Panc1 (cell line): ENCODE results near the gene ATRNL1. TPM values are rescaled to one million over a fixed set of nuclear protein-coding genes. Genes with fewer than 3 reads are reported as not detected.
"Not testable (repeated sequence)": the region's sequence is repeated elsewhere in the genome, so short reads cannot be mapped to it uniquely, and the experiment has no call there.

Experiments used
- ATAC-seq: fragments of 200-7000 bp; cut with Tn5 transposase; 2 replicates; pipeline ENCODE4 v1.9.1; 2020; ENCODE audit warnings: mild to moderate bottlenecking, moderate library complexity
- BruUV-seq: library from RNA; stranded (reverse); fragments of 400-500 nt; replicated peaks from 2 replicates; lab custom pipeline; 2021; lab: Mats Ljungman, UMichigan
- CTCF ChIA-PET: fragments of 300-600 bp; sonication (Branson Sonifier 250); formaldehyde crosslinking; loops from one replicate; lab custom pipeline; 2022; ENCODE audit warnings: antibody characterized with exemption; lab: Charles Lee
- POLR2A ChIA-PET: fragments of 300-600 bp; sonication (Branson Sonifier 250); formaldehyde crosslinking; loops from one replicate; lab custom pipeline; 2022; ENCODE audit warnings: antibody characterized with exemption; lab: Charles Lee
- DNase-seq: peaks from one replicate; pipeline ENCODE4 v3.0.0-alpha.2; 2010; ENCODE audit warnings: low read depth, low spot score
- H3K27ac ChIP-seq: 2 replicates; pipeline ENCODE4 v1.5.1; 2011; ENCODE audit warnings: mild to moderate bottlenecking, low read length, inconsistent platforms
- H3K27me3 ChIP-seq: fragments of 200-500 bp; sonication (Bioruptor generic); 2 replicates; pipeline ENCODE4 v1.6.0; 2014; ENCODE audit warnings: low read length, inconsistent platforms; ENCODE audit not compliant: control insufficient read depth, insufficient read depth
- H3K36me3 ChIP-seq: fragments of 200-500 bp; sonication (Bioruptor generic); 2 replicates; pipeline ENCODE4 v1.5.1; 2014; ENCODE audit warnings: inconsistent platforms, mild to moderate bottlenecking, low read length, moderate library complexity; ENCODE audit not compliant: control insufficient read depth, insufficient read depth
- H3K4me1 ChIP-seq: 2 replicates; pipeline ENCODE4 v1.5.1; 2011; ENCODE audit warnings: inconsistent platforms, mild to moderate bottlenecking, low read length, moderate library complexity; ENCODE audit not compliant: control insufficient read depth, insufficient read depth
- H3K4me3 ChIP-seq, 2 experiments: 2 replicates each; pipeline ENCODE4 v1.5.1; 2011 to 2012; ENCODE audit warnings: low read depth in 2 of 2, low read length in 2 of 2, mild to moderate bottlenecking in 2 of 2, inconsistent platforms in 1 of 2, moderate library complexity in 1 of 2
- H3K9me3 ChIP-seq: fragments of 200-500 bp; sonication (Bioruptor generic); 2 replicates; pipeline ENCODE4 v1.5.1; 2014; ENCODE audit warnings: low read depth, mild to moderate bottlenecking, inconsistent platforms, low read length, moderate library complexity; ENCODE audit not compliant: control insufficient read depth, insufficient read depth
- POLR2AphosphoS5 ChIP-seq: IDR thresholded peaks from 2 replicates; pipeline ENCODE4 v1.6.1; 2012; ENCODE audit warnings: mild to moderate bottlenecking, low read depth, low read length, moderate library complexity
- SIN3A ChIP-seq: IDR thresholded peaks from 2 replicates; pipeline ENCODE4 v1.6.1; 2012; ENCODE audit warnings: low read depth, mild to moderate bottlenecking, low read length, moderate library complexity, borderline replicate concordance; ENCODE audit not compliant: insufficient read depth
- TCF7L2 ChIP-seq: IDR thresholded peaks from 2 replicates; pipeline ENCODE4 v1.6.1; 2011; ENCODE audit warnings: mild to moderate bottlenecking, low read depth, low read length, inconsistent platforms
- in situ Hi-C: cut with HindIII; loops from 2 replicates; pipeline ENCODE4 v1.10.0; 2016; ENCODE audit warnings: low sequenced_read_pairs, low pct_unique_long_range_greater_than_20kb
- intact Hi-C: fragments of 100-400 bp; cut with micrococcal nuclease; formaldehyde crosslinking; loops from one replicate; pipeline ENCODE4 v1.10.0; 2022; ENCODE audit not compliant: unreplicated experiment
- total RNA-seq: library from RNA; stranded (reverse); gene quantifications from one replicate; pipeline ENCODE4 v1.2.1, GENCODE V29; 2021; ENCODE audit not compliant: unreplicated experiment
- TF ChIP-seq, protein P1 (sequence below): fragments of 450-650 bp; IDR thresholded peaks from 2 replicates; pipeline ENCODE4 v1.5.1; 2017; ENCODE audit warnings: mild to moderate bottlenecking
- TF ChIP-seq, protein P2 (sequence below), 2 experiments: IDR thresholded peaks; 2 replicates each; pipeline ENCODE4 v1.6.1; 2011 to 2012; ENCODE audit warnings: low read depth in 2 of 2, control low read depth in 1 of 2, low read length in 1 of 2, mild to moderate bottlenecking in 1 of 2, moderate library complexity in 1 of 2; ENCODE audit not compliant: insufficient read depth in 1 of 2

Gene ATRNL1
- total RNA-seq, 1 experiment from 2014 or later, result 17.1 TPM

DNA sequence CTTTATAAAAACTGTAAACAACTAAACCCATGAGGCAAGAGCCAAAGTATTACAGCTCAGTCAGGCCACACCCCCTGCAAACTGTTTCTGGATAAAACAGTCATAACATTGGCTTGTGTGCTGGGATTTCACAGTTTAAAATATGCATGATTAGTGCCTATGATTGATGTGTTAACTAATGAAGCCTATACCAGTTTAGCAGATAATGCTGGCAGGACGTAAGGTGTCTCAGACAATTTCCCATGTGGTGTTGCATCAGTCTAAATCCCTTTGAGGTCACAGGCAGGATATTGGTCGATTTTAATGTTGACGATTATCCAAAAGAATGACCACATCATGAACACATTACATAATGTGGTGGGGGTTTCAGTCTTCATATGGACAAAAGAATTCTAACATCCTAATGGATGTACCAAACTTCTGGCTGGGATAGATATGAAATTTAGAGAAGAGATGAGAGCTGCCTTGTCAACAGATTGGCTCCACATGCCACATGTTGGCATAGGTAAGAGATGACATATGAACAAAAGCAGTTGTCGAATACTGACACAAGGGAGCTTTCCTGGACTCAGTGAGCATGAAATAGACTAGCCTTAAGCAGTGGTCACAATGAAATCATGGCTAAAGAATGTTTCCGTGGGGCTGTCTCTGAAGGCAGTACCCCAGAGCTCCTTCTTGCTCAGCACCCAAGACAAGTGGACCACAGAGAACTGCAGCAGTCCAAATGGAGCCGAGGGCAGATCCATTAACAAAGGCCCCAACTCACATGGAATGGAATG is 734.3 kb downstream of the ATRNL1 start:
- BruUV-seq, result no TSS peak
- TF ChIP-seq TCF7L2, result no peak
- TF ChIP-seq SIN3A, result no peak
- Histone ChIP-seq H3K27me3 (no peaks in the 10 kb centered on the region), H3K9me3 (no peaks in the 10 kb centered on the region), H3K36me3 (no peaks in the 10 kb centered on the region), H3K4me1 (no peaks in the 10 kb centered on the region), H3K4me3 (no peak overlapping the region), H3K27ac (no peak overlapping the region)
- intact Hi-C loops, result no loop called here
- no peak for DNase-seq
- CTCF ChIA-PET, result interaction anchor here (0.5 kb wide), 1 partner anchor 1491 kb away, joined by 4 read pairs; no protein-coding TSS in a partner anchor
- POLR2A ChIA-PET, result no interaction called here
- in situ Hi-C loops, result no loop called here
- no peak for ATAC-seq

DNA sequence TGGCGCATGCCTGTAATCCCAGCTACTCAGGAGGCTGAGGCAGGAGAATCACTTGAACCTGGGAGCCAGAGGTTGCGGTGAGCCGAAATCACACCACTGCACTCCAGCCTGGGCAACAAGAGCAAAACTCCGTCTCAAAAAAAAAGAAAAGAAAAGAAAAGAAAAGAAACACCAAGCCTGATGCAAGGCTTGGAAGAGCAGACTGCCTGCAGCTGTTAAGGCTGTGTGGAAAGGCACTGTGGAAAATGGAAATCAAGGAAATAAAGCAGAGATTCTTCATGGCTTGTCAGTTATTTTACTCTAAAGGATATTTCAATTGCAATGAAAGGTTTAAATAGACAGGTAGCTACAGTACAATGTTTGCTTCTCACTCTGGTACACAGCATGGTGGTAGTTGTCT is 735.0 kb downstream of the ATRNL1 start:
- in situ Hi-C loops, H3K27me3 ChIP-seq, BruUV-seq, DNase-seq, H3K4me1 ChIP-seq, H3K9me3 ChIP-seq, intact Hi-C loops, CTCF ChIA-PET, POLR2A ChIA-PET, ATAC-seq, H3K36me3 ChIP-seq, H3K4me3 ChIP-seq, H3K27ac ChIP-seq: not testable (repeated sequence)

DNA sequence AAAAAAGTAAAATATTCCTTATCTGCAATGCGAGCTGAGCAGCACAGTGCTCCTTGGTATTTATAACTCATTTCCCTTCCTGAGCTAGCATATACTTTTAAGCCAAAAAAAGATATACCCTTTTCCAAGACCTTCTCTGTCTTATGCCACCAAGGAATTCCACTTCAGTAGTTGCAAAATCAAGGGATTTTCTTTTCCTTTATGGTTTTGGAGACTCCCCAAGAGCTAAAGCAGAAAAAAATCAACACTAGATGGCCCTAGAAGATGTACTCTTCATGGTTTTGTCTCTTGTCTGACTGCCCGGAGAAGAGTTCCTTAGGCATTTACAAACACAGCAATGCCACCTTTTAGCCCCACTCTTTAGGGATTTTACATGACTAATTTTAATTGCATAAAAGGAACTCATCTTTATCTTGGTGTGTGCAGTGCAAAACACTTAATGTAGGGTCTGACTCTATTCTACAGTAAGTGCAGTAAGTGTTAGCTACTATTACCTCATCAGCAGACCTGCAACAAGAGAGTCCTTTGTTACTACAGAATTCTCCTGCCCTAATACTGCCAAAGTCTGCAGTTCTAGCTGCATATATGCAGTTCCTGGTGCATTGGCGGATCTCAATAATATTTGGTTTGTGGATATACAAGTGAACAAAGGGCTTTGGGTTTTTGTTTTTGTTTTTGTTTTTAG is 736.5 kb downstream of the ATRNL1 start:
- Histone ChIP-seq H3K36me3 (no peaks in the 10 kb centered on the region), H3K9me3 (no peaks in the 10 kb centered on the region), H3K27me3 (no peaks in the 10 kb centered on the region), H3K27ac (no peak overlapping the region), H3K4me3 (no peak overlapping the region), H3K4me1 (no peaks in the 10 kb centered on the region)
- in situ Hi-C loops, result no loop called here
- ChIA-PET POLR2A (no interaction called here), CTCF (no interaction called here)
- ATAC-seq (no peak), DNase-seq (no peak)
- intact Hi-C loops, result no loop called here
- TF ChIP-seq TCF7L2 (no peak), POLR2AphosphoS5 (no peak), SIN3A (no peak)
- TF ChIP-seq, protein P1, sequence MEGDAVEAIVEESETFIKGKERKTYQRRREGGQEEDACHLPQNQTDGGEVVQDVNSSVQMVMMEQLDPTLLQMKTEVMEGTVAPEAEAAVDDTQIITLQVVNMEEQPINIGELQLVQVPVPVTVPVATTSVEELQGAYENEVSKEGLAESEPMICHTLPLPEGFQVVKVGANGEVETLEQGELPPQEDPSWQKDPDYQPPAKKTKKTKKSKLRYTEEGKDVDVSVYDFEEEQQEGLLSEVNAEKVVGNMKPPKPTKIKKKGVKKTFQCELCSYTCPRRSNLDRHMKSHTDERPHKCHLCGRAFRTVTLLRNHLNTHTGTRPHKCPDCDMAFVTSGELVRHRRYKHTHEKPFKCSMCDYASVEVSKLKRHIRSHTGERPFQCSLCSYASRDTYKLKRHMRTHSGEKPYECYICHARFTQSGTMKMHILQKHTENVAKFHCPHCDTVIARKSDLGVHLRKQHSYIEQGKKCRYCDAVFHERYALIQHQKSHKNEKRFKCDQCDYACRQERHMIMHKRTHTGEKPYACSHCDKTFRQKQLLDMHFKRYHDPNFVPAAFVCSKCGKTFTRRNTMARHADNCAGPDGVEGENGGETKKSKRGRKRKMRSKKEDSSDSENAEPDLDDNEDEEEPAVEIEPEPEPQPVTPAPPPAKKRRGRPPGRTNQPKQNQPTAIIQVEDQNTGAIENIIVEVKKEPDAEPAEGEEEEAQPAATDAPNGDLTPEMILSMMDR, result no peak
- TF ChIP-seq, protein P2, sequence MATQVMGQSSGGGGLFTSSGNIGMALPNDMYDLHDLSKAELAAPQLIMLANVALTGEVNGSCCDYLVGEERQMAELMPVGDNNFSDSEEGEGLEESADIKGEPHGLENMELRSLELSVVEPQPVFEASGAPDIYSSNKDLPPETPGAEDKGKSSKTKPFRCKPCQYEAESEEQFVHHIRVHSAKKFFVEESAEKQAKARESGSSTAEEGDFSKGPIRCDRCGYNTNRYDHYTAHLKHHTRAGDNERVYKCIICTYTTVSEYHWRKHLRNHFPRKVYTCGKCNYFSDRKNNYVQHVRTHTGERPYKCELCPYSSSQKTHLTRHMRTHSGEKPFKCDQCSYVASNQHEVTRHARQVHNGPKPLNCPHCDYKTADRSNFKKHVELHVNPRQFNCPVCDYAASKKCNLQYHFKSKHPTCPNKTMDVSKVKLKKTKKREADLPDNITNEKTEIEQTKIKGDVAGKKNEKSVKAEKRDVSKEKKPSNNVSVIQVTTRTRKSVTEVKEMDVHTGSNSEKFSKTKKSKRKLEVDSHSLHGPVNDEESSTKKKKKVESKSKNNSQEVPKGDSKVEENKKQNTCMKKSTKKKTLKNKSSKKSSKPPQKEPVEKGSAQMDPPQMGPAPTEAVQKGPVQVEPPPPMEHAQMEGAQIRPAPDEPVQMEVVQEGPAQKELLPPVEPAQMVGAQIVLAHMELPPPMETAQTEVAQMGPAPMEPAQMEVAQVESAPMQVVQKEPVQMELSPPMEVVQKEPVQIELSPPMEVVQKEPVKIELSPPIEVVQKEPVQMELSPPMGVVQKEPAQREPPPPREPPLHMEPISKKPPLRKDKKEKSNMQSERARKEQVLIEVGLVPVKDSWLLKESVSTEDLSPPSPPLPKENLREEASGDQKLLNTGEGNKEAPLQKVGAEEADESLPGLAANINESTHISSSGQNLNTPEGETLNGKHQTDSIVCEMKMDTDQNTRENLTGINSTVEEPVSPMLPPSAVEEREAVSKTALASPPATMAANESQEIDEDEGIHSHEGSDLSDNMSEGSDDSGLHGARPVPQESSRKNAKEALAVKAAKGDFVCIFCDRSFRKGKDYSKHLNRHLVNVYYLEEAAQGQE (IDR thresholded peaks at IDR 0.05; ENCODE audit: insufficient read depth in 1 of 2, low read depth in 2 of 2, low read length in 1 of 2), result no peak
- no TSS peak for BruUV-seq
